ENCODE data around the gene LIMS2.

Gene LIMS2

DNA sequence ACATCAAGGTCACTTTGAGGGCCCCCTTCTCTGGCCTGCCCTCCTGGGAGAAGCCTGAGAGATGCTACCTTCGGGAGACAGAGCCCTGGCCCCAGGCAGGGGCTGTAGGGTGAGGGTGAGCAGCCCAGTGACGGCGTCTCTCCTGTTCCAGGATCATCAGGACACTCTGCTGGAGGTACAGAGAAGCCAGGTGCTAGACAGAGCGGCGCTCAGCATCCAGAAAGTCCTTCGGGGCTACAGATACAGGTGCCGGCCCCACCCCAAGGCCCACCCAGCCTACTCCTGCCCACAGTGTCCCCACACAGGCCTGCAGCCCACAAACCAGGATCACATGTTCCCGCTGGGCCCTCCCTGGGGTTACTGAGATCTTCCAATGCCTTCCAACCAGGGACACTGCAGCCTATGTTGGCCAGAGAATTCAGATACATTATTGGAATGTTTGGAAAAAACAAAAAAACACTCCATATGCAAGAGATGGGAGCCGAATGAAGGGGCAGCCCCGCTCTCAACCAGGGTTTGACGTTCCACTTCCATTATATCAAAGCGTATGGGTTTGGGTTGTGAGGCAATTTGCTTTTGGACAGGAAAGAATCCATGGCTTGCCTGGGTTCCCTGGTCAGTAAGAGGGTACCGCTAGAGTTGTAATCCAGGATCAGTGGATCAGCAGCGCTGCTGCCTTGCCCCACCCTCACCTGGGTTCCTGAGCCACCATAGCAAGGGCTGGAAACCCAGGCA, 78.9 kb downstream of the LIMS2 start:
- DNase-seq = no peak

DNA sequence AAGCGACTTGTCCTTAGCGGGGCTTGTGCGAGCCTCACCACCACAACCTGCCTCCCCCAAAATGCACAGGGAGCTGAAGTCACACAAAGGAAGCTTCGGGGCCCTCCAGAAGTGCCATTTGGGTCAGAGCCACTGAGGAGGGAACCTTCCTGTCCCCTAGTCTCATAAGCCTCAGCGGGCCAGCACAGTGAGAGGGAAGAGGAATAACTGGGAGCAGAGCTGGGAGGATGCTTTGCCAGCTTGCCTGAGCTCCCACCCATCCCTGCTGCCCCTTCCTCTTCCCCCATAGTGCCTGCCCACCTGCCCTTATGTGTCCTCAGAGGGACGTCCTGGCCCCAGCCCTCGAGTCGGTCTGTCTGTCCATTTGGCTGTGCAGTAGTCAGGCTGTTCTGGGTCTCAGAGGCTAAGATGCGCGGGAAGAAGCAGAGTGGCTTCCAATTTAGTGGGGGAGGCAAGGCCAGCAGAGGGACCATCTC, 81.2 kb downstream of the LIMS2 start:
- DNase-seq = no peak

DNA sequence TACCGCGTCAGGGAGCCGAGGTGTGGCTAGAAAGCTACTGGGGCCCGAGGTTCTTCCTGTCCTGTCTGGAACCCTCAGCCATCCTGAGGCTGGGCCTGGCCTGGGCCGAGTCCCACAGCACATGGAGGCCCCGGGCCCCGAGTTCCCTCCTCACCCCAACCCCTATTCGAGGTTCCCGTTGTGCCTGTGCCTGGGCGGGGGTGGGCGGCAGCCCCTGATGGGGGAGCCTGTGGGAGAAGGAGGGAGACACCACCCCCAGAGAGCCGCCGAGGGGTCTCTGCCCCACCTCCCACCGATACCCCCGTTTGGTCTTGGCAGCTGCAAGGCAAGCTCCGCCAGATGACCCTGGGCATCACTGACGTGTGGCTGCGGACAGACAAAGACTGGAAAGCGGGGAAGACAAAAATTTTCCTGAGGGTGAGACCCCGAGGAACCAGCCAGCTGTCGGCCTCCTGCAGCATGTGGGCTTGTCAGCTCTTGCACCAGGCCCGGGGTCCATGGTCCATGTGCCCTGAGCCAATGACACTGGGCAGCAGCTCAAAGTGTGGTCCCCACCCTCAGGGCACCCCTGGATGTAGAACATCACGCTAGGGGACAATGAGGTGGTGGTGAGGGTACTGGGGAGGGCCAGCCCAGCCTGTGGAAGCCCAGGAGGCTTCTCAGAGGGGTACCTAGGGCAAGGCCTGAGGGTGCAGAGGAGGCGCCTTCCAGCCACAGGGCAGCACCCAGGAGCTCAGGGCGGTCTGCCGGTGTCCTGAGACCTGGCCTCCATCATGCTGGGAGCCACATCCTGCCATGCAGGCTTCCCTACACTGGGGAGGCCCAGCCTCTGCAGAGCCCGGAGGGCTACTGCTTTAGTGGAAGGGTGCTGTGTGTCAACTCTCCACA, 81.9 kb downstream of the LIMS2 start:
- no peak for DNase-seq

DNA sequence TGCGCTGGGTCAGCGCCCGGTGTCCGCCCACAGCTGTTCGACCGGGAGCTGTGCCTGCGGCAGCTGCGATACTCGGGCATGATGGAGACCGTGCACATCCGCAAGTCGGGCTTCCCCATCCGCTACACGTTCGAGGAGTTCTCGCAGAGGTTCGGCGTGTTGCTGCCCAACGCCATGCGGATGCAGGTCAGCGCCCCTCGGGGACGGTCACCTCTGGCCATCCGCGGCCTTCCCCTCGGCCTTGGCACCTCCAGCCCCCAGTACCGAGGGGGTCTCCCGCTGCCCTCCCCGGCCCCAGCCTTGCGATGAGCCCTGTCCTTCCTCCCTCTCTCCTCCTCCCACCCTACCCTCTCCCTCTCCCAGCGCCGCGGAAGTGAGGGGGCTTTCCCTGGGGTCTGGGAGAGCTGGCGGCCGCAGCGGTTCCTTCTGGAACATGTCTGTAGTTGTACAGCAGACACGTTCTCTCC, 82.5 kb downstream of the LIMS2 start:
- no peak for DNase-seq

DNA sequence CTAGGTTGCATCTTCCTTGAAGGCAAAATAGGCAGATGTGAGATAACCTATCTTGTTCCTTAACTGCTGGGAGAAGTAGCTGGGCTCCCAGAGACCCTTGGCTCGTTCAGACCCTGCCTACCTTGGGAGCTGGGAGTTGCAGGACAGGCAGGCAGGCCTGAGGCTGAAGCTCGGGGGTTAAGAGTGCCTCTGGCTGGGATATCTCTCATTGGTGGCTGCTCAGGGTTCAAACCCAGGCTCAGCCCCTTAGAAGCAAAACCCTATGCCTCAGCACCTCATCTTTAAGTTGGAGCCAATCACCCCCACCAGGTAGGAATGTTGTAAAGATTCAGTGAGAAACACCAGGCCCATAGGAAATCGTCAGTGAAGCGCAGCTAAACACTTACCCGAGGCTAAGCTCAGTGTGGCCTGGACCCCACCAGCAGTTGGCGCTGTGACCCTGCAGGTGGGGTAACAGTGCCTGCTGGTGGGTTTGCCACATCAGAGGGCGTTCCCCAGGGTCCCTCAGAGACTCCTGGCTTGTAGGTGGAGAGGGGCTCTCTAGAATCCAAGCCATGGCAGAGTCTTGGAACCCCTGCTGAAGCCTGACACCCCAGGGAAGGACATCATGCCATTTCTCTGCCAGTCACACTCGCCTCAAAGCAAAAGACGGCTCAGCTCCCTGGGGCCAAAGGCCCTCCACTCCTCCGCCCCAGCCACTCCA, 84.0 kb downstream of the LIMS2 start:
- peak; percentile 10 for DNase-seq

DNA sequence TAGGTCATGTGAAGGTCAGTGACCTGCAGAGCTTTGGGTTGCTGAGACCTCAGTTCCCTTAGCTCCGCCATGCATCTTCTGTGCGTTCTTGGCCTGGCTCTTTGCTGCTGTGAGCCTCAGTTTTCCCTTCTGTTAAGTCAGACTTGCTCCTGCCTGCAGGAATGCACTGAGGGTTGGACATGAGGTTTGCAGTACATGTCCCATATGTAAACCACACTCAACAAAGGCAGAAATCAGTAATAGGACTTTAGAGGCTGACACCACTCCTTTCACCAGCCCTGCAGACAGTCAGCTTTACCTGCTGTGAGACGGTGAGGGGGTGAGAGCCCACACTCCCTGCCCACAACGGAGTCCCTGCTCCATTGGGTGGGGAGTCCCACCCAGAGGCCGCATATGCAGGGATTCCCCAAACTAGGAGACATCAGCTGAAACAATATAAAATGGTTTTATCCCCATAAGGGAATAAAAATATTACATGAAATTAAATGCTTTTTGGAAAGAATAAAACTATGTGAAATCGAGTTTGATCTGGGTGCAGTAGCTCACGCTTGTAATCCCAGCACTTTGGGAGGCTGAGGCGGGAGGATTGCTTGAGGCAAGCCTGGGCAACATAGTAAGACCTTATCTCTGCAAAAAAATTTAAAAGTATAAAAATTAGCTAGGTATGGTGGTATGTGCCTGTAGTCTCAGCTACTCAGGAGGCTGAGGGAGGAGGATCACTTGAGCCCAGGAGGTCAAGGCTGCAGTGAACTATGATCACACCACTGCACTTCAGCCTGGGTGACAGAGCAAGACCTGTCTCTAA, 84.7 kb downstream of the LIMS2 start:
- DNase-seq = no peak

DNA sequence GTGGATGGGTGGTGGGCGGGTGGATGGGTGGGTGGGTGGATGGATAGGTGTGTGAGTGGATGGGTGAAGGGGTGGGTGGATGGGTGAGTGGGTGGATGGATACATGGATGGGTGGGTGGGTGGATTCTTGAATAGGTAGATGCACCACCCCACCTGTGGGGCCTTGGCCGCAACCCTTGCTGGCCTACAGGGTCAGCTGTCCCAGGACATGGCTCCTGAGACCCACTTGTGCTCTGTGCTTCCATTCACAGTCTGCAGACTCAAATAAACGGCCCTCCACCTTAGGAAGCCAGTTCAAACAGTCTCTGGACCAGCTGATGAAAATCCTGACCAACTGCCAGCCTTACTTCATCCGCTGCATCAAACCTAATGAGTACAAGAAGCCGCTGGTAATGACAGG, 85.5 kb downstream of the LIMS2 start:
- no peak for DNase-seq

DNA sequence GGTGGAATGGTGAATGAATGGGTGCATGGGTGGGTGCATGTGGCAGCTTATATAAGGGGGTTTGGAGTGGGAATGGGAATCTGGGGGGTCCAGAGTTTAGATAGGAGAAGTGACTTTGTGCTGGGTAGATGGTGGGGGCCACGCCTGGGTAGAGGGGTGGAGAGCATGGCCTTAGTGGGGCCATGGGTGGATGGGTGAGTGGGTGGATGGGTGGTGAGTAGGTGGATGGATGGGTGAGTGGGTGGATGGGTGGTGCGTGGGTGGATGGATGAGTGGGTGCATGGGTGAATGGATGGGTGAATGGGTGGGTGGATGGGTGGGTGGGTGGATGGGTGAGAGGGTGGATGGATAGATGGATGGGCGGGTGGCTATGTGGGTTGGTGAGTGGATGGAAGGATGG, 86.0 kb downstream of the LIMS2 start:
- no peak for DNase-seq
